Measurements from ENCODE around the gene UBE2O.

The UBE2O gene

GRCh38 chr17:76462556-76463290 lies 9.8 kb upstream of the UBE2O start:
- no peak for DNase-seq

DNA sequence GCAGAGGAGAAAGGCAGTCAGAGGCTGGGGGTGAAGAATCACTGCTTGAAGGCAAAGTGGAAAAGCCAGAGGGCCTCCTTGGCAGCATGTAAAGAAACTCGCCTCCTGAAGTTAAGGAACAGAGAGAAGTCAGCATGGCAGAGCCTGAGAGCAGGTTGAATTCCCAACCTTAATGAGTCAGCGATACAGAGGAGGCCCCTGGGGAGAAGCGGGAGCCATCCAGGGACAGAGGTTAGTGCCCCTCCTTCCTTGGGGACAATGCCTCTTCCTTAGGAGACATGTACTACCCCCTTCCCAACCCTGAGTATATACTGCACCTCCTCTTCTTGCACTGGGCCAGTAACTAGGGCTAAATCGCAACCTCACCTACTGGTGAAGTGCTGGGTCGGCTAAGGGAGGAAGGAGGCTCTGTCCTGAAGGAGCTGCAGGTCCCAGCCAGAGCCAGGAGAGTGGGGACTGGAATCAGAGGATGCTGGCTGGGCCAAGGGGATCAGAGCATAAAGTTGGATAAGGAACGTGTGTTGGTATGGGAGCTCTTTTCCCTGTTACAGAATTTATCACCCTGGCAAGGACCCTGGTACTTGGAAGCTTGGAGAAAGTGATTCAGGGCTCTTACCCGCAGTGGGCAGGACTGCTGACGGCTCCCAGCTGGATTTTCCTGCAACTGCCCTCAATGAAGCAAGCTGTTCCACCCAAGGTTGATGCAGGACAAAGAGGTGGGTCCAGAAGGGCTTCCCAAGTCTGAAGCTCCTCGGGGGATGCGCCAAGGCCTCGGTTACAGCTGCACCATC lies 9.0 kb upstream of the UBE2O start:
- DNase-seq = no peak

GRCh38 chr17:76459674-76460073 lies 6.7 kb upstream of the UBE2O start:
- no peak for DNase-seq

GRCh38 chr17:76458580-76459490 lies 5.9 kb upstream of the UBE2O start:
- DNase-seq = no peak

DNA sequence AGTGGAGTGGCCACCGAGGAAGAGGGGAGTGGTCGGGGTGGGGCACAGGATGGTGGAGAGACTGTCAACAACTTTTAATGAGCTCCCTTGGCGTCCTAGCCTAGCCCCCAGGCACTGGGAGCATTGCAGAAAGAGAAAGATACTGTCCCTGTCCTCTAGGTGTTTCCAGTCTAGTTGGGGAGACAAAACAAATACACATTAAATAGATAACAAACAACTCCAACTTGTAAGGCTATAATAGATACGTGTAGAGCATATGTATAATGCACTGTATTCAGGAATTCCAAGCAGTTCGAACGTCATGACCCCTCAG lies 435 bp upstream of the UBE2O start:
- no peak for DNase-seq

GRCh38 chr17:76452127-76452659 lies 759 bp downstream of the UBE2O start:
- peak in 1 of 2 donors; percentile 8 for DNase-seq

GRCh38 chr17:76451506-76451905 lies 1.4 kb downstream of the UBE2O start:
- DNase-seq = no peak

DNA sequence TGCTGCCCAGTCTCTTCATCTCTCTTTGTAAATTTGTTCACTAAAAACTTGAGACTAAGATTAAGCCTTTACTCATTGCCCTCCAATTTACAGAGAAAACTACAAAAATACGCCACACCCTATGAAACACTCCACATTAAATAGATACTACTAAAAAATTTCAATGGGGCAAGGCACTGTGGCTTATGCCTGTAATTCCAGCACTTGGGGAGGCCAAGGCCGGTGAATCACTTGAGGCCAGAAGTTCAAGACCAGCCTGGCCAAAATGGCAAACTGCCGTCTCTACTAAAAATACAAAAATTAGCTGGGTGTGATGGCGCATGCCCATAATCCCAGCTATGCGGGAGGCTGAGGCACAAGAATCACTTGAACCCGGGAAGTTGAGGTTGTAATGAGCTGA lies 3.8 kb downstream of the UBE2O start:
- no peak for DNase-seq

DNA sequence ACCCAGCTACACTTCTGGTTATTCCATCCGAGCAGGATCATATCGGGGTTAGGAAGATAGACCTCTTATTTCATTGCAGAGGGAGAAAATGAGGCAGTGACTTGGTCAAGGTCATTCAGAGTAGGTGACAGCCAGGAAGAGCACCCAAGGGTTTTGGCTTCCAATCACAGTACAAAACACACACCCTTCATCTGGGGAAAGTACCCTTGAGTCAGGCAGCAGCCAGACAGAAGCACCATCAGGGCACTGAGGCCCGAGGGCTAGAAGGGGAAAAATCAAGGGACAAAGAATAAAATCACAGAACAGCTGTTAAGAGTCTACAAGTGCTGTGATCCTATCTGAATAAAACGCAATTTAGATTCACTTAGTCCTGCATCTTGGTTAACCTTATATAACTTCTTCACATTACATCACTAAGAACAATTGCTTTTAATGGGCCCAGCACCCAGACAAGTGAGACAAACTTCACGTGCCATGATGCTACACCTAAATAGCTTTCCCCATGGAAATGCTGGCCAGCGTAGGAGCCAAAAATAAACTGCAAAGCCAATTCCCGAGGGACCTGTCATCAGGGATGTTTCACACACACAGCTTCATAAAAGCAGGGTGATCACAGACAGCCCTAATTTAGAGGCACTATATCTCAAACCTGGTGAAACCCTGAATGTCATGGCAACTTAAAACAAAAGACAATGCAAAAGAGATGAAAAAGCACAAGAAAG lies 4.9 kb downstream of the UBE2O start:
- DNase-seq = no peak

DNA sequence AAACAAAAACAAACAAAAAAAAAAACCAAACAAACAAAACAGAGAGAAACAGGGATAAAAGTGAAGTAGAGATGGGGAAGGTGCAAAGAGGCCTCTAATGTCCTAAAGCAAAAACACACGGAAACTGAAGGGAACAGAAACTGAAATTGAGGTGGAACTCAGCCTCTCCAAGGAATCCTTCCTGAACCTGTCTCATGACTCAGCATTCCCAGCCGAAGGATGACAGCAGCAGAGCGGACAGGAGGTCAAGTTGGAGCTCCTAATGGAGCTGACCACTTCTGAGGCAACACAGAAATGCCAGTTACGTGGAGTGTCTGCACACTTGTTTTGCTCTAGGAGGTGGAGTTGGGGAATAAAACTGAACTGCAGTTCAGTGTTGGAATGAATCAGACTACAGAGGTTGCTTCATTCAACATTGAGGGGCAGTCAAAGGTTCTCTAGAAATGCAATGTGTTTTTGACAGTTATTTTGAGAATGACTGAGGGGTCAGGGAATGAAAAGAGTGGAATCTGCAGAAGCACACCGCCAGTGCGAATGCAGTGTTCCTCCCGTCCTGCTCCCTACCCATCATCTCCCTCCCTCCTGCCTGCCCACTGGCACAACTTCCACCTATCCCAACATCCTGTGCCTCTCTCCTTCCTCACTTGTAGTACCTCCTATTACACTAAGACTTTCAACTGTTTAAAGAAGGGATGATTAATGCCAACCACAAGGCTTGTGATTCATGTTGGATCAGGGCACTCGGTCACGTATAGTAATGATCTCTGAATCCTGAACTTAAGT lies 6.3 kb downstream of the UBE2O start:
- DNase-seq = no peak

GRCh38 chr17:76445697-76446448 lies 7.1 kb downstream of the UBE2O start:
- no peak for DNase-seq

DNA sequence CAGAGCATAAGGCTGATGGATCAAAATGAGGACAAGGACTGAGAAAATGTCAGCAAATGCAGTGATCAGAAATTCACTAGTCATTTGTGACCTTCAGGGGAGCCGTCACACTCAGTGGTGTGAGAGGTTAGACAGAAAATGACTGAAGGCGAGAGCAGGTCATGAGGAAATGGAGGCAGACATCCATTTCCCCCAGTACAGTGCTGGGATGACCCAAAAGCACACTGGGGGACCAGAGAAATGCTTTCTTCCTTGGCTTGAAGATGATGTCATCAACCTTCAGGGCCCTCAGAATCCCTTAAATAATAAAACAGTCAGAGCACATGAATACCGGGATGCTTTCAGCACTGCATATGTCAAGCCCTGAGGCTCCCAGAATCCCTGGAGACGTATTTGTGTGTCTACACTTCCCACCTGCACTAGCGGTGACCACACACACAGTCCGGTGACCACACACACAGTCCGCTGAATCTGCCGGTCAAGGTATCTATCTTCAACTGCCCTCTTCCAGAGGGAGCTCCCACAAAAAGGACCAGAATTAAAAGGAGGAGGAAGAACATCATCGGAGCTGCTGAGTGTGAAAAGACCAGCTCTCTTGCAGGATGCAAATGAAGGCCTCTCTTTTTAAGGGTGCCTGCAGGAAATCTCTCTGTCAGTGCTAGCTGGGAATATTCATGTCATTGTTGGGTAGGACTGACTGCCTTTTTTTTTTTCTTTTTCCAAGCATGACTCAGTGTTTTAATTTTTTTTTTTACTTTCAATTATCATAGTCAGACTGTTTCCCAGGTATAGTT lies 8.2 kb downstream of the UBE2O start:
- no peak for DNase-seq

DNA sequence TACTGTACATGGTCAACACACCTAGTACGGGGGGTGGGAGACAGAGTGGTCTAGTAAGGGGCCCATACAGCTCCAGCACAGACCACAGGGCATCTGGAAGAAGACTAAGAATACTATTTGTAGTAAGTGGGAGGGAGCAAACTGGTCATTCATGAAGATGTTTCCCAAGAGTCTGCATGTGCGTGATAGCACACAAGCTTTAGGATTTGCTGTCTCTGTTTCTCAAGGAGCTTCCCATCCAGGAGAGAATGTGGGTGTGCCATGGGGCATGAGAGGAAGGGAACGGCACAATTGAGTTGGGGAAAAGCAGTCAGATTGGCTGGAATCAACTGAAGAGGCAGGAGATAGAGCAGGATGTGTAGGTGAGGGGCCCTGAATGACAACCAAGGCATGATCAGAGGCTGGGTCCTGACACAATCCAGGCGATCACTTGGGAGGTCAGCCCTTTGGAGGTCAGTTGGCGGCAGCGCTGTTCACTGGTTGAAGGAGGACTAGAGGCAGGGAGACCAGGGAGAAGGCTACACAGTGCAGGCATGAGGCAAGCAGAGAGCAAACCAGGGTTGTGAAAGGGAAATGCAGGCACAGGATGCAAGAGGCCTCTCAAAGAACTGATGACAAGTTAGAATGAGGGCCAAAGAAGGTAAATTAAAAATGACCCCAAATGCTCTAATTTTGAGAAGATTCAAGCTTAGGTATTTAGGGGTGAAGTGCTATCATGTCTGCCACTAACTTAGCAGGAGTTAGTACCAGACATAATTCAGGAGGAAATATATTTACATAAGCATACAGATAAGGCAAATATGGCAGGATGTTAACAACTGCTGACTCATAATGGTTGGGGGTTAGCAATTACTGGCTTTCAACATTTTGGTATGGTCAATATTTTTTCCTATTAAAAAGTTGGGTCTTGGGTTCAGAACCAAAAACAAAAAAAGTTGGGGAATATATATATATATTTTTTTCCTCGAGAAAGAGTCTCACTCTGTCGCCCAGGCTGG lies 10.3 kb downstream of the UBE2O start:
- no peak for DNase-seq

- DNase-seq = no peak
Observed at GRCh38 chr17:76441686-76442340, 11.1 kb downstream of the UBE2O start.

DNA sequence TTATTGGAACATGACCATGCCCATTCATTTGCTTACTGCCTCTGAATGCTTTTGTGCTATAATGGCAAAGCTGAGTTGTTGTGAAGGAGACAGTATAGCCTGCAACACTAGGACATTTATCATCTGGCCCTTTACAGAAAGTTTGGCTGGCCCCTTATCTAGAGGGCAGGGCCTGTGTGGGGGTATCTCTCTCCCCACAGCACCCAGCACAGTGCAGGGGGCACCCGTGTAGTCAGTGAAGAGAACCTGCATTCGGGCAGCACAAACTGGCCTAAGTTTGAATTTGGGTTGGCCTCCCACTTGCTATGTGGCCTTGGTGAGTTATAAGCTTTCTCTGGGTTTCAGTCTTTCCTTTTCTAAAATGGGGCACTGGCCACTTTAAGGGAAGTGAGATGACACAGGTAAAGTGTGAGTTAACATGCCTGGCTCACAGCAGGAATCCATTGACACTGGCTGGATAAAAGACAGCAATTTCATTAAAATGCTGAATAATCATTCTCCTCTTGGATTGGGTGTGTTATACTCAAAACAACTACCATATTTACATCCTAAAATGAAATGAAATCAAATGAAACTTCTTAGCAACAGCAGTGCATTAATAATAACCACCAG lies 12.1 kb downstream of the UBE2O start:
- DNase-seq = no peak

DNA sequence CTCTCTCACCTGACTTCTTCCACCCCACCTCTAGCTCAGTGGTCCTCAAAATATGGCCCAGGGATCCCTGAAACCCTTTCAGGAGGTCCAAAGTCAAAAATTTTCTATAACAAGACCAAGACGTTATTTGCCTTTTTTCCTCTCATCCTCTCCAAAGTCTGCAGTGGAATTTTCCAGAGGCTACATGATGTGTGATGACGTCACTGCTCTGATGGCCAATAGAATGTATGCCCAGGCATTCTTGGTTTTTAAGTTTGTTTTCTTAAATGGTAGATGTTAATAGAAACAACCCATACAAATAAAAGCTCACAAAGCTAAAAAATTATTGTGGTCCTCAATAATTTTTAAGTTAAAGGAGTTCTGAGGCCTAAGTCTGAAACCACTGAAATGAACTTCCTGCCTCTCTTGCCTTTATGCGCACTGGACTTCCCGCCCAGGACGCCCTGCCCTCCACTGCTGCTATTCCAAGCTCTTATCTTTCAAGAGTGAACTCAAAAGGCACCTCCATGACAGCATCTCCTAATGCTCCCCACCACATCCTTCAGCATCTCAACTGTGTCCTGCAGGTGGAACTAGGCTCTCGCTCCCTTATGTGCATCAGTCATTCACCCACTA lies 13.5 kb downstream of the UBE2O start:
- DNase-seq = no peak

GRCh38 chr17:76438906-76439305 lies 14.0 kb downstream of the UBE2O start:
- no peak for DNase-seq

All from activated CD4-positive, alpha-beta T cell treated with anti-CD3 and anti-CD28 coated beads for 4 hours (primary cell).